PFSK-1 (cell line): Measurements from ENCODE around the gene OPTC.

Experiments
- FOXP2 ChIP-seq: optimal IDR thresholded peaks from 2 replicates; pipeline ENCODE3; 2011; ENCODE audit warnings: borderline replicate concordance, control low read depth, inconsistent platforms; ENCODE audit not compliant: insufficient read depth; ENCODE audit errors: extremely low read length, extremely low read depth
- POLR2AphosphoS5 ChIP-seq: IDR thresholded peaks from 2 replicates; pipeline ENCODE4 v1.6.1; 2012; ENCODE audit warnings: low read depth, mild to moderate bottlenecking, control low read depth, low read length, moderate library complexity
- SIN3A ChIP-seq: IDR thresholded peaks from 2 replicates; pipeline ENCODE4 v1.6.1; 2012; ENCODE audit warnings: mild to moderate bottlenecking, low read length, moderate library complexity, borderline replicate concordance; ENCODE audit not compliant: insufficient read depth

DNA sequence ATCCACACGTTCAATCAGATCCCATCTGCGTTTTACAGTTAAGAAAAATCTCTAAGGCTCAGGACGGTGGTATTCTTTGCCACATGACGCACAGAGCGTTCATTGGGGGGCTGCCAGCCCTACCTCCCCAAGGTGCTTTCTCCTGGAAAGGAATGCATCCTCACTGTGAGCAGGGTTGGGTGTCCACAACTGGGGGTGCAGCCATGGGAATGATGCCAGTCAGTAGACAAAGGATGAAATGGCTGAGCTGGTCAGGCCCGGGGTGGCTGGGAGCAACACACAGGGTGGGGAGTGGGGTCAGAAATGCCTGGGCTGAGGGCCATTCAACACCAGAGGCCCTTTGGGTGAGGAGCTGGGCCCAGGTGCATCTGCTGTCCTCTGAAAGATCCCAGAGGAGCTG, 25.9 kb downstream of the OPTC start:
- TF ChIP-seq FOXP2 (no peak), POLR2AphosphoS5 (no peak), SIN3A (no peak)
